Measurements from ENCODE around the gene ABLIM2. TPM values are rescaled to one million over a fixed set of nuclear protein-coding genes. Genes with fewer than 3 reads are reported as not detected.
A peak's percentile ranks its signal among the peaks of the same experiment; 100 is the strongest.
"Not testable (repeated sequence)": the region's sequence is repeated elsewhere in the genome, so short reads cannot be mapped to it uniquely, and the experiment has no call there.

The ABLIM2 gene
- total RNA-seq, 6 experiments from 2014 or later, result 0.14 TPM; not detected in 5

- Mint-ChIP-seq H3K4me1 (ENCODE audit: low read depth) (peaks cover 22% of the 10 kb centered on the region), H3K27me3 (ENCODE audit: insufficient read depth) (peaks cover 6% of the 10 kb centered on the region), H3K27ac (no peak overlapping the region), H3K4me3 (no peak overlapping the region), H3K9me3 (peaks cover 17% of the 10 kb centered on the region), H3K36me3 (ENCODE audit: low read depth) (peaks cover 15% of the 10 kb centered on the region)
- DNase-seq, result no peak
- TF ChIP-seq CTCF (IDR thresholded peaks at IDR 0.05), result no peak
Observed at GRCh38 chr4:7950301-7951092, 208.1 kb downstream of the ABLIM2 start.

- Mint-ChIP-seq H3K36me3 (ENCODE audit: low read depth) (peaks cover 15% of the 10 kb centered on the region), H3K4me3 (no peak overlapping the region), H3K4me1 (ENCODE audit: low read depth) (peaks cover 19% of the 10 kb centered on the region), H3K27me3 (ENCODE audit: insufficient read depth) (peaks cover 6% of the 10 kb centered on the region), H3K27ac (no peak overlapping the region), H3K9me3 (peaks cover 17% of the 10 kb centered on the region)
- no peak for DNase-seq
- no peak for TF ChIP-seq CTCF (IDR thresholded peaks at IDR 0.05)
Observed at GRCh38 chr4:7949759-7950158, 208.9 kb downstream of the ABLIM2 start.

- DNase-seq, result no peak
- H3K27me3 Mint-ChIP-seq (ENCODE audit: insufficient read depth), result peaks cover 6% of the 10 kb centered on the region
- TF ChIP-seq CTCF (IDR thresholded peaks at IDR 0.05), result no peak
- H3K9me3 Mint-ChIP-seq, result peaks cover 17% of the 10 kb centered on the region
- H3K4me3 Mint-ChIP-seq, result no peak overlapping the region
- H3K36me3 Mint-ChIP-seq (ENCODE audit: low read depth), result peaks cover 15% of the 10 kb centered on the region
- H3K27ac Mint-ChIP-seq, result no peak overlapping the region
- peaks cover 17% of the 10 kb centered on the region for H3K4me1 Mint-ChIP-seq (ENCODE audit: low read depth)
Observed at GRCh38 chr4:7947927-7948326, 210.7 kb downstream of the ABLIM2 start.

GRCh38 chr4:7945709-7946380, 212.8 kb downstream of the ABLIM2 start:
- H3K4me3 Mint-ChIP-seq, result no peak overlapping the region
- peaks cover 3% of the 10 kb centered on the region; the same call in 1 of the 2 replicates for H3K9me3 Mint-ChIP-seq
- TF ChIP-seq CTCF (IDR thresholded peaks at IDR 0.05), result no peak
- peaks cover 1% of the 10 kb centered on the region; the same call in 1 of the 2 replicates for H3K36me3 Mint-ChIP-seq (ENCODE audit: low read depth)
- H3K4me1 Mint-ChIP-seq (ENCODE audit: low read depth), result peaks cover 30% of the 10 kb centered on the region
- DNase-seq, result no peak
- peaks cover 6% of the 10 kb centered on the region for H3K27me3 Mint-ChIP-seq (ENCODE audit: insufficient read depth)
- no peak overlapping the region for H3K27ac Mint-ChIP-seq

- peak; percentile 30 for DNase-seq
- no peaks in the 10 kb centered on the region for H3K36me3 Mint-ChIP-seq (ENCODE audit: low read depth)
- H3K27ac Mint-ChIP-seq, result no peak overlapping the region
- peaks cover 33% of the 10 kb centered on the region for H3K4me1 Mint-ChIP-seq (ENCODE audit: low read depth)
- no peak for TF ChIP-seq CTCF (IDR thresholded peaks at IDR 0.05)
- H3K9me3 Mint-ChIP-seq, result no peaks in the 10 kb centered on the region
- peaks cover 6% of the 10 kb centered on the region; the same call in 1 of the 2 replicates for H3K27me3 Mint-ChIP-seq (ENCODE audit: insufficient read depth)
- no peak overlapping the region for H3K4me3 Mint-ChIP-seq
Observed at GRCh38 chr4:7944599-7945220, 213.9 kb downstream of the ABLIM2 start.

- not testable (repeated sequence) for H3K36me3 Mint-ChIP-seq (ENCODE audit: low read depth); H3K27ac Mint-ChIP-seq; DNase-seq; H3K9me3 Mint-ChIP-seq; H3K27me3 Mint-ChIP-seq (ENCODE audit: insufficient read depth); H3K4me3 Mint-ChIP-seq
- peaks cover 23% of the 10 kb centered on the region for H3K4me1 Mint-ChIP-seq (ENCODE audit: low read depth)
Observed at GRCh38 chr4:7943688-7944087, 214.9 kb downstream of the ABLIM2 start.
